ENCODE data around the gene CH25H.

- TF ChIP-seq, protein P1, sequence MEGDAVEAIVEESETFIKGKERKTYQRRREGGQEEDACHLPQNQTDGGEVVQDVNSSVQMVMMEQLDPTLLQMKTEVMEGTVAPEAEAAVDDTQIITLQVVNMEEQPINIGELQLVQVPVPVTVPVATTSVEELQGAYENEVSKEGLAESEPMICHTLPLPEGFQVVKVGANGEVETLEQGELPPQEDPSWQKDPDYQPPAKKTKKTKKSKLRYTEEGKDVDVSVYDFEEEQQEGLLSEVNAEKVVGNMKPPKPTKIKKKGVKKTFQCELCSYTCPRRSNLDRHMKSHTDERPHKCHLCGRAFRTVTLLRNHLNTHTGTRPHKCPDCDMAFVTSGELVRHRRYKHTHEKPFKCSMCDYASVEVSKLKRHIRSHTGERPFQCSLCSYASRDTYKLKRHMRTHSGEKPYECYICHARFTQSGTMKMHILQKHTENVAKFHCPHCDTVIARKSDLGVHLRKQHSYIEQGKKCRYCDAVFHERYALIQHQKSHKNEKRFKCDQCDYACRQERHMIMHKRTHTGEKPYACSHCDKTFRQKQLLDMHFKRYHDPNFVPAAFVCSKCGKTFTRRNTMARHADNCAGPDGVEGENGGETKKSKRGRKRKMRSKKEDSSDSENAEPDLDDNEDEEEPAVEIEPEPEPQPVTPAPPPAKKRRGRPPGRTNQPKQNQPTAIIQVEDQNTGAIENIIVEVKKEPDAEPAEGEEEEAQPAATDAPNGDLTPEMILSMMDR (IDR thresholded peaks at IDR 0.05) = no peak
- TF ChIP-seq POLR2A (IDR thresholded peaks at IDR 0.05) = no peak
Measured at GRCh38 chr10:89206402-89207180, 526 bp downstream of the CH25H start.
